Measurements from ENCODE around the gene SERTAD3.

DNA sequence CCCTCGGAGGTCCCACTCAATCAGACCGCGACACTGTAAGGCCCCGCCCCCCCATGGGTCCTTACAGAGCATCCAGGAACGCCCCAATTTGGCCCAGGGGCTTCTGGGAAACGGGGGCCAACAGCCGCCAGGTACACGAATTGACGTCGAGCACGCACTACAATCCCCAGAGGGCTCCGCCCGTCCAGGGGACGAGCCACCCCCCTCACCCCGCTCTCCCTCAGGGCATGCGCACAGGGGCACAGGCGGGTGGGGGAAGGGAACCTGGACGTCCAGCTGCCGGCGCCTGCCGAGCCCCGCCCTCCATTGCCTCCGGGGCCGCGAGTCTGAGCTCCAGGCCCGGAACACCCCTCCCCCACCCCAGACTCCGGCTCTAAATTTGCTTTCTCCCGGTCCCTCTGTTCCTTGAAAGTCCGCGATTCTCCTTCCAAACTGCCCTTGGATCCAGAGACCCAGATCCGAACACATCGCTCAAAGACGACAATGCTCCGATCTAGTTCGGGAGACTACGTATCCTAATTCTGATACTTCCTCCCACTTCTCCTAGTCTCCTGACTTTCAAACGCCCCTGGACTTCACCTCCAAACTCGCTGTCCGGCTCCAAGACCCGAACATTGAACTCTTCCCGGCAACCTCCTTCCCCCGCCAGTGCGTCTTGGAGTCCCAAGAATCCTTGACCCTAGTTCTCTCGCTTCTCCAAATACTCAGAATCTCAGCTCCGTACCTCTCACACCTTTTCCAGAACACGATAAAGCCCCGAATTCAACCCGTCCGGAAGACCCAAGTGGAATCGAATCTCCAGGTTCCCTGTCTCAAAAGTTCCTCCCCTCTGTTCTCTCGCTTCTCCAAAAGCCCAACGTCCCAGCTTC, 770 bp downstream of the SERTAD3 start:
- no peak for TF ChIP-seq SPI1 (IDR thresholded peaks at IDR 0.05; ENCODE audit: borderline replicate concordance, insufficient read depth, low read depth, low read length)
- peak; percentile 53; the same call in 1 of the 2 replicates for TF ChIP-seq TAF1 (IDR thresholded peaks at IDR 0.05; ENCODE audit: borderline replicate concordance, low read depth, low read length)
- TF ChIP-seq EP300 (IDR thresholded peaks at IDR 0.05; ENCODE audit: borderline replicate concordance in 1 of 2, control insufficient read depth in 1 of 2, low read depth in 2 of 2, low read length in 2 of 2), result 0 out of 4 replicates have a peak, but pooled peaks of 1 of the 2 experiments have one; percentile 44
- TF ChIP-seq, protein P1, sequence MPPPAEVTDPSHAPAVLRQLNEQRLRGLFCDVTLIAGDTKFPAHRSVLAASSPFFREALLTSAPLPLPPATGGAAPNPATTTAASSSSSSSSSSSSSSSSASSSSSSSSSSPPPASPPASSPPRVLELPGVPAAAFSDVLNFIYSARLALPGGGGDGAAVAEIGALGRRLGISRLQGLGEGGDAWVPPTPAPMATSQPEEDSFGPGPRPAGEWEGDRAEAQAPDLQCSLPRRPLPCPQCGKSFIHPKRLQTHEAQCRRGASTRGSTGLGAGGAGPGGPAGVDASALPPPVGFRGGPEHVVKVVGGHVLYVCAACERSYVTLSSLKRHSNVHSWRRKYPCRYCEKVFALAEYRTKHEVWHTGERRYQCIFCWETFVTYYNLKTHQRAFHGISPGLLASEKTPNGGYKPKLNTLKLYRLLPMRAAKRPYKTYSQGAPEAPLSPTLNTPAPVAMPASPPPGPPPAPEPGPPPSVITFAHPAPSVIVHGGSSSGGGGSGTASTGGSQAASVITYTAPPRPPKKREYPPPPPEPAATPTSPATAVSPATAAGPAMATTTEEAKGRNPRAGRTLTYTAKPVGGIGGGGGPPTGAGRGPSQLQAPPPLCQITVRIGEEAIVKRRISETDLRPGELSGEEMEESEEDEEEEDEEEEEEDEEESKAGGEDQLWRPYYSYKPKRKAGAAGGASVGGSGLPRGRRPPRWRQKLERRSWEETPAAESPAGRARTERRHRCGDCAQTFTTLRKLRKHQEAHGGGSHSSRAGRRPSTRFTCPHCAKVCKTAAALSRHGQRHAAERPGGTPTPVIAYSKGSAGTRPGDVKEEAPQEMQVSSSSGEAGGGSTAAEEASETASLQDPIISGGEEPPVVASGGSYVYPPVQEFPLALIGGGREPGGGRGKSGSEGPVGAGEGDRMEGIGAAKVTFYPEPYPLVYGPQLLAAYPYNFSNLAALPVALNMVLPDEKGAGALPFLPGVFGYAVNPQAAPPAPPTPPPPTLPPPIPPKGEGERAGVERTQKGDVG (CRISPR knock-in tag; IDR thresholded peaks at IDR 0.05), result no peak
- TF ChIP-seq, protein P2, sequence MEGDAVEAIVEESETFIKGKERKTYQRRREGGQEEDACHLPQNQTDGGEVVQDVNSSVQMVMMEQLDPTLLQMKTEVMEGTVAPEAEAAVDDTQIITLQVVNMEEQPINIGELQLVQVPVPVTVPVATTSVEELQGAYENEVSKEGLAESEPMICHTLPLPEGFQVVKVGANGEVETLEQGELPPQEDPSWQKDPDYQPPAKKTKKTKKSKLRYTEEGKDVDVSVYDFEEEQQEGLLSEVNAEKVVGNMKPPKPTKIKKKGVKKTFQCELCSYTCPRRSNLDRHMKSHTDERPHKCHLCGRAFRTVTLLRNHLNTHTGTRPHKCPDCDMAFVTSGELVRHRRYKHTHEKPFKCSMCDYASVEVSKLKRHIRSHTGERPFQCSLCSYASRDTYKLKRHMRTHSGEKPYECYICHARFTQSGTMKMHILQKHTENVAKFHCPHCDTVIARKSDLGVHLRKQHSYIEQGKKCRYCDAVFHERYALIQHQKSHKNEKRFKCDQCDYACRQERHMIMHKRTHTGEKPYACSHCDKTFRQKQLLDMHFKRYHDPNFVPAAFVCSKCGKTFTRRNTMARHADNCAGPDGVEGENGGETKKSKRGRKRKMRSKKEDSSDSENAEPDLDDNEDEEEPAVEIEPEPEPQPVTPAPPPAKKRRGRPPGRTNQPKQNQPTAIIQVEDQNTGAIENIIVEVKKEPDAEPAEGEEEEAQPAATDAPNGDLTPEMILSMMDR (IDR thresholded peaks at IDR 0.05 in 2 of 3, conservative IDR thresholded peaks at IDR 0.05 in 1 of 3; ENCODE audit: control insufficient read depth in 2 of 3, extremely low read depth in 1 of 3, insufficient read depth in 1 of 3, low read depth in 3 of 3, low read length in 3 of 3), result no peak
- TF ChIP-seq EZH2 (IDR thresholded peaks at IDR 0.05; ENCODE audit: borderline replicate concordance, control insufficient read depth, low read depth, low read length), result no peak
- peak; percentile 45; the same call in 1 of the 2 replicates for TF ChIP-seq POLR2AphosphoS5 (IDR thresholded peaks at IDR 0.05; ENCODE audit: low read length)

Data from GM12878 (cell line).